Measurements from ENCODE around the gene IQCN. TPM values are rescaled to one million over a fixed set of nuclear protein-coding genes. Genes with fewer than 3 reads are reported as not detected.

Gene IQCN
- polyA plus RNA-seq, 1 donor (not counting 4 experiments of a cell fraction or from before 2014, with no cell fraction given), result not detected

GRCh38 chr19:18308051-18308947 lies 34.0 kb upstream of the IQCN start:
- FAIRE-seq, result no peak
- Histone ChIP-seq H3K36me3 (ENCODE audit: control insufficient read depth in 2 of 2, extremely low read depth in 1 of 2, insufficient read depth in 2 of 2, low read length in 2 of 2) (peaks cover 26 to 39% of the 10 kb centered on the region in 2 experiments), H3K27ac (ENCODE audit: control insufficient read depth, insufficient read depth, low read length) (no peak overlapping the region)

GRCh38 chr19:18307271-18307681 lies 33.0 kb upstream of the IQCN start:
- H3K36me3 ChIP-seq (ENCODE audit: control insufficient read depth in 2 of 2, extremely low read depth in 1 of 2, insufficient read depth in 2 of 2, low read length in 2 of 2), result peaks cover 26 to 32% of the 10 kb centered on the region in 2 experiments
- H4K20me1 ChIP-seq (ENCODE audit: control insufficient read depth, extremely low read depth, insufficient read depth, low read length), result no peaks in the 10 kb centered on the region
- no peak overlapping the region for H2AFZ ChIP-seq (ENCODE audit: control insufficient read depth, low read length)
- no peaks in the 10 kb centered on the region for H3K27me3 ChIP-seq (ENCODE audit: control insufficient read depth, extremely low read depth, insufficient read depth, low read length)
- H3K79me2 ChIP-seq (ENCODE audit: control insufficient read depth, insufficient read depth, low read length), result no peaks in the 10 kb centered on the region
- no peak for TF ChIP-seq EZH2 (IDR thresholded peaks at IDR 0.05; ENCODE audit: low read length)
- TF ChIP-seq, protein P1, sequence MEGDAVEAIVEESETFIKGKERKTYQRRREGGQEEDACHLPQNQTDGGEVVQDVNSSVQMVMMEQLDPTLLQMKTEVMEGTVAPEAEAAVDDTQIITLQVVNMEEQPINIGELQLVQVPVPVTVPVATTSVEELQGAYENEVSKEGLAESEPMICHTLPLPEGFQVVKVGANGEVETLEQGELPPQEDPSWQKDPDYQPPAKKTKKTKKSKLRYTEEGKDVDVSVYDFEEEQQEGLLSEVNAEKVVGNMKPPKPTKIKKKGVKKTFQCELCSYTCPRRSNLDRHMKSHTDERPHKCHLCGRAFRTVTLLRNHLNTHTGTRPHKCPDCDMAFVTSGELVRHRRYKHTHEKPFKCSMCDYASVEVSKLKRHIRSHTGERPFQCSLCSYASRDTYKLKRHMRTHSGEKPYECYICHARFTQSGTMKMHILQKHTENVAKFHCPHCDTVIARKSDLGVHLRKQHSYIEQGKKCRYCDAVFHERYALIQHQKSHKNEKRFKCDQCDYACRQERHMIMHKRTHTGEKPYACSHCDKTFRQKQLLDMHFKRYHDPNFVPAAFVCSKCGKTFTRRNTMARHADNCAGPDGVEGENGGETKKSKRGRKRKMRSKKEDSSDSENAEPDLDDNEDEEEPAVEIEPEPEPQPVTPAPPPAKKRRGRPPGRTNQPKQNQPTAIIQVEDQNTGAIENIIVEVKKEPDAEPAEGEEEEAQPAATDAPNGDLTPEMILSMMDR (optimal IDR thresholded peaks at IDR 0.05 in 1 of 3, IDR thresholded peaks at IDR 0.05 in 1 of 3, conservative IDR thresholded peaks at IDR 0.05 in 1 of 3; ENCODE audit: extremely low read depth in 1 of 3, insufficient read depth in 2 of 3, low read length in 3 of 3), result no peak
- H3K4me3 ChIP-seq (ENCODE audit: control insufficient read depth in 2 of 3, extremely low read depth in 1 of 3, insufficient read depth in 2 of 3, low read depth in 1 of 3, low read length in 3 of 3), result no peak overlapping the region
- FAIRE-seq, result no peak
- no peak overlapping the region for H3K9ac ChIP-seq (ENCODE audit: control insufficient read depth, extremely low read depth, insufficient read depth, low read length)
- DNase-seq (ENCODE audit: low read depth, low spot score), result no peak
- H3K4me1 ChIP-seq (ENCODE audit: control insufficient read depth, extremely low read depth, insufficient read depth, low read length), result no peaks in the 10 kb centered on the region
- H3K27ac ChIP-seq (ENCODE audit: control insufficient read depth, insufficient read depth, low read length), result no peak overlapping the region
- H3K9me3 ChIP-seq (ENCODE audit: control insufficient read depth, low read depth, low read length), result no peaks in the 10 kb centered on the region
- dilution Hi-C loops (cut with MboI; ENCODE audit: extremely low pct_ligation_motif_present, low sequenced_read_pairs), result no loop called here
- H3K9me1 ChIP-seq (ENCODE audit: control insufficient read depth, extremely low read depth, insufficient read depth, low read length), result no peaks in the 10 kb centered on the region
- H3K4me2 ChIP-seq (ENCODE audit: control insufficient read depth, extremely low read depth, insufficient read depth, low read depth, low read length), result no peak overlapping the region

More at GRCh38 chr19:18308051-18308947, 34.0 kb upstream of the IQCN start:
- H3K27me3 ChIP-seq (ENCODE audit: control insufficient read depth, extremely low read depth, insufficient read depth, low read length), result no peaks in the 10 kb centered on the region
- no peak overlapping the region for H3K4me2 ChIP-seq (ENCODE audit: control insufficient read depth, extremely low read depth, insufficient read depth, low read depth, low read length)
- H3K9me1 ChIP-seq (ENCODE audit: control insufficient read depth, extremely low read depth, insufficient read depth, low read length), result no peaks in the 10 kb centered on the region
- no peaks in the 10 kb centered on the region for H3K9me3 ChIP-seq (ENCODE audit: control insufficient read depth, low read depth, low read length)
- no peak for DNase-seq (ENCODE audit: low read depth, low spot score)
- no peaks in the 10 kb centered on the region for H4K20me1 ChIP-seq (ENCODE audit: control insufficient read depth, extremely low read depth, insufficient read depth, low read length)
- no peaks in the 10 kb centered on the region for H3K79me2 ChIP-seq (ENCODE audit: control insufficient read depth, insufficient read depth, low read length)
- dilution Hi-C loops (cut with MboI; ENCODE audit: extremely low pct_ligation_motif_present, low sequenced_read_pairs), result no loop called here
- no peak overlapping the region for H2AFZ ChIP-seq (ENCODE audit: control insufficient read depth, low read length)
- no peaks in the 10 kb centered on the region for H3K4me1 ChIP-seq (ENCODE audit: control insufficient read depth, extremely low read depth, insufficient read depth, low read length)
- H3K9ac ChIP-seq (ENCODE audit: control insufficient read depth, extremely low read depth, insufficient read depth, low read length), result no peak overlapping the region
- no peak for TF ChIP-seq EZH2 (IDR thresholded peaks at IDR 0.05; ENCODE audit: low read length)
- TF ChIP-seq, protein P1 (optimal IDR thresholded peaks at IDR 0.05 in 1 of 3, IDR thresholded peaks at IDR 0.05 in 1 of 3, conservative IDR thresholded peaks at IDR 0.05 in 1 of 3; ENCODE audit: extremely low read depth in 1 of 3, insufficient read depth in 2 of 3, low read length in 3 of 3), result no peak
- H3K4me3 ChIP-seq (ENCODE audit: control insufficient read depth in 2 of 3, extremely low read depth in 1 of 3, insufficient read depth in 2 of 3, low read depth in 1 of 3, low read length in 3 of 3), result no peak overlapping the region
